Left lung (tissue), 10 donors: ENCODE results near the gene DDX3X. TPM values are rescaled to one million over a fixed set of nuclear protein-coding genes. Genes with fewer than 3 reads are reported as not detected.

Experiments
- ATAC-seq: fragments of 200-7000 bp; cut with Tn5 transposase; one replicate; pipeline ENCODE4 v1.9.1; 2020; ENCODE audit warnings: moderate library complexity
- DNase-seq, 4 donors: peaks; one replicate each; pipeline ENCODE4 v3.0.0-alpha.2; 2013 to 2020
- H3K27ac ChIP-seq, 2 donors: fragments of 200-600 bp; sonication (generic) in 1 of 2; one replicate each; pipeline versions ENCODE4 v1.5.0 to v1.8.0; 2020 to 2021
- H3K27me3 ChIP-seq, 2 donors: fragments of 200-600 bp; sonication (generic) in 1 of 2; one replicate each; pipeline versions ENCODE4 v1.5.0 to v1.8.0; 2020 to 2021
- H3K36me3 ChIP-seq, 2 donors: fragments of 200-600 bp; sonication (generic) in 1 of 2; one replicate each; pipeline versions ENCODE4 v1.5.0 to v1.8.0; 2020 to 2021
- H3K4me1 ChIP-seq, 2 donors: fragments of 200-600 bp; one replicate each; pipeline ENCODE4 v1.8.0; 2021
- H3K4me3 ChIP-seq, 2 donors: fragments of 200-600 bp; sonication (generic) in 1 of 2; one replicate each; pipeline versions ENCODE4 v1.5.0 to v1.8.0; 2020 to 2021; ENCODE audit warnings: mild to moderate bottlenecking in 1 of 2
- H3K9me3 ChIP-seq, 2 donors: fragments of 200-600 bp; sonication (generic) in 1 of 2; one replicate each; pipeline versions ENCODE4 v1.5.0 to v1.8.0; 2020 to 2021
- intact Hi-C, 2 donors: fragments of 100-400 bp; cut with DNase I; formaldehyde crosslinking; loops; one replicate each; pipeline versions ENCODE4 v1.11.2 to v1.14.2; 2022
- polyA plus RNA-seq, 6 donors: library from polyadenylated mRNA; unstranded; fragments of 120-200 nt; gene quantifications; one replicate each; pipeline ENCODE4 v1.2.1, GENCODE V29; 2013; ENCODE audit not compliant: insufficient read length in 6 of 6
- total RNA-seq, 2 donors: library from RNA; stranded (reverse); fragmentation: NEBNext Ultra II Directional; extraction: Animal tissue kit (Norgen Biotek cat#: 25700); gene quantifications; one replicate each; pipeline ENCODE4 v1.2.1, GENCODE V29; 2021
- TF ChIP-seq, protein P1 (sequence below), 2 donors: fragments of 200-600 bp; sonication (generic) in 1 of 2; IDR thresholded peaks; one replicate each; pipeline versions ENCODE4 v1.5.0 to v1.8.0; 2021; ENCODE audit warnings: antibody characterized with exemption in 2 of 2
- donor health status: DM: no; HTN: yes; CAD: no.
- donor health status: DM: no; HTN: no; CAD: no.

The DDX3X gene
- total and polyA plus RNA-seq, 8 donors = 239 to 360 (median 266) TPM

DNA sequence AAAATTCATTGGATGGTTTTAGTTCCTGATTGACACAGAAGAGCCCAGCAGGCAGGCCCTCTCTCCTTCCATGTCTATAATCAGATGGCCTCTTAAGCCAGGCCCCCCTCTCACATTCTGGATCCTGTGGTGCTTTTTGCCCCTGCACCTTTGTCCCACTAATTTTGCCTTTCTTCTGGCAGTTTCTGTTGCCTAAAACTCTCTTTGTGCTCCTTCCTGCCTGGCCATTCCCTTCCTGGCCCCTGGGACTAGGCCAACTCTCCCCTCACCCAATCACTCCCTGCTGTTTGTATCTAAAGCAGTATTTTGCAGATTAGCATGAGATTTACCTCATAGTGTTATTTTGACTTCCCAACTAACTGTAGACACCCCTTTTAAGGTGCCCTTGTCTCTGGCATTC lies 42.7 kb upstream of the DDX3X start:
- ATAC-seq (no peak), DNase-seq (no peak)
- no peaks in the 10 kb centered on the region for H3K9me3 ChIP-seq
- TF ChIP-seq, protein P1, sequence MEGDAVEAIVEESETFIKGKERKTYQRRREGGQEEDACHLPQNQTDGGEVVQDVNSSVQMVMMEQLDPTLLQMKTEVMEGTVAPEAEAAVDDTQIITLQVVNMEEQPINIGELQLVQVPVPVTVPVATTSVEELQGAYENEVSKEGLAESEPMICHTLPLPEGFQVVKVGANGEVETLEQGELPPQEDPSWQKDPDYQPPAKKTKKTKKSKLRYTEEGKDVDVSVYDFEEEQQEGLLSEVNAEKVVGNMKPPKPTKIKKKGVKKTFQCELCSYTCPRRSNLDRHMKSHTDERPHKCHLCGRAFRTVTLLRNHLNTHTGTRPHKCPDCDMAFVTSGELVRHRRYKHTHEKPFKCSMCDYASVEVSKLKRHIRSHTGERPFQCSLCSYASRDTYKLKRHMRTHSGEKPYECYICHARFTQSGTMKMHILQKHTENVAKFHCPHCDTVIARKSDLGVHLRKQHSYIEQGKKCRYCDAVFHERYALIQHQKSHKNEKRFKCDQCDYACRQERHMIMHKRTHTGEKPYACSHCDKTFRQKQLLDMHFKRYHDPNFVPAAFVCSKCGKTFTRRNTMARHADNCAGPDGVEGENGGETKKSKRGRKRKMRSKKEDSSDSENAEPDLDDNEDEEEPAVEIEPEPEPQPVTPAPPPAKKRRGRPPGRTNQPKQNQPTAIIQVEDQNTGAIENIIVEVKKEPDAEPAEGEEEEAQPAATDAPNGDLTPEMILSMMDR (IDR thresholded peaks at IDR 0.05) = no peak
- no peaks in the 10 kb centered on the region for H3K4me1 ChIP-seq
- H3K4me3 ChIP-seq = no peak overlapping the region
- intact Hi-C loops = no loop called here
- H3K27ac ChIP-seq = no peak overlapping the region
- H3K27me3 ChIP-seq = no peaks in the 10 kb centered on the region
- H3K36me3 ChIP-seq = no peaks in the 10 kb centered on the region

DNA sequence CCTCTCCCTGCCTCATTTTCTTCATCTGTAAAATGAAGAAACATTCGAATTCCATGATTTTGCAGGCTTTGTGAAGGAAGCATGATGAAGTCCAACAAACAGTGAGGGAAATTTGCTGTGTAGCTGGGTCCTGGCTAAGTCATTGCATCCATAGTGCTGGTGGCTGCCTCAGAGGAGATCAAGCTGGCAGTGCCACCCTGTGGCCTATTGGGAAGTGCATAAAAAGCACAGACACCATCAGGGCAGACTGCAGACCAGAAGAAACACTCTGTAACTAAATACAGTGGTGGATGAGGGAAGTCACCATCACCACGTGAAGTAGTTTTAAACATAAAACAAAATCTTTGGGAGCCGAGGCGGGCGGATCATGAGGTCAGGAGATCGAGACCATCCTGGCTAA lies 40.7 kb upstream of the DDX3X start:
- DNase-seq = no peak
- peak; percentile 49 for ATAC-seq
- no peaks in the 10 kb centered on the region for H3K36me3 ChIP-seq

DNA sequence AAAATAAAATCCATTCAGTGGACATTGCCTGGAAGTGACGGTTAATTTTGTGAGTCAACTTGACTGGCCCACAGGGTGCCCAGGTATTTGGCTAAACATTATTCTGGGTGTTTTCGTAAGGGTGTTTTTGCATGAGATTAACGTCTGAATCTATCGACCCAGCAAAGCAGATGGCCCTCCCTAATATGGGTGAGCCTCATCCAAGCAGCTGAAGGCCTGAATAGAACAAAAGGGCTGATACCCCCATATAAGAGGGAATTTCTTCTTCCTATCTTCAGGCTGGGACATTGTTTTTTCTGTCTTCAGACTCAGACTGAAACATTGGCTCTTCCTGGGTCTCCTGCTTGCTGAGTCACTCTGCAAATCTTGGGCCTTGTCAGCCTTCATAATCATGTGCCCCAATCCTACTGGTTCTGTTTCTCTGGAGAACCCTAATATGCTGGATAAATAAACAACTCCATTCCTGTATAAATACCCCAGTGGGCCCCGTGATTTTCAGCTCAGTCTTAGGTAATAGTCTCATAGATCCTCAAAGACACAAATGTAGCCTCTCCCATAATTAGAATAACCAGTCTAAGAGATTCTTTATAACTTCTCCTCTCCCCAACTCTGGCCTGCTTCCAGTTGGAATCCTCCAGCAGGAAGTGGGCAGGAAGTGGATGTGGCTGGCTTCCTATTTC lies 33.1 kb upstream of the DDX3X start:
- Histone ChIP-seq H3K36me3 (no peaks in the 10 kb centered on the region), H3K27ac (no peak overlapping the region), H3K27me3 (no peaks in the 10 kb centered on the region), H3K4me3 (no peak overlapping the region), H3K4me1 (peaks cover 0 to 20% of the 10 kb centered on the region in 2 donors), H3K9me3 (no peaks in the 10 kb centered on the region)
- ATAC-seq = peak; percentile 51
- intact Hi-C loops = no loop called here
- TF ChIP-seq, protein P1 (IDR thresholded peaks at IDR 0.05) = no peak
- DNase-seq = no peak

More for the DNA sequence above, 40.7 kb upstream of the DDX3X start:
- Histone ChIP-seq H3K27ac (no peak overlapping the region), H3K4me3 (no peak overlapping the region), H3K27me3 (no peaks in the 10 kb centered on the region), H3K9me3 (no peaks in the 10 kb centered on the region), H3K4me1 (no peaks in the 10 kb centered on the region)
- TF ChIP-seq, protein P1 (IDR thresholded peaks at IDR 0.05) = no peak
- intact Hi-C loops = no loop called here

DNA sequence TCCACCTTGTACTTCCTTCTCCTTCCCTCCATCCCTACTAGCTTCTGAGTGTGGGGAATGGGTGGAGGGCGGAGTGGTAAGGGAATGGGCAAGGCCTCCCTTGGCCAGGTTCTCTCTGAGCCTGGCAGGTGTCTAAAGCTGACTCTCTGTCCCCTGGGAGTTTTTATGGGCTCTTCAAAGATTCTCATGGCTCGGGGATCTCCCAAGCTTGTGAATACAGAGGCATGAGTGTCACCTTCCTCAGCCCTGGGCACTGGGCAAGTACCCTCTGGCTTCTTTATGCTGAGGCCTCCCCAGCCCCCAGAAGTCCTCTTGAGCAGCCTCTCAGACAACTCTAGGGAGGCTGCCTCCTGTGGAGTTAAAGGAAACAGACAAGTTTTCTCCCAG lies 32.5 kb upstream of the DDX3X start:
- H3K4me3 ChIP-seq = no peak overlapping the region
- no peaks in the 10 kb centered on the region for H3K27me3 ChIP-seq
- H3K9me3 ChIP-seq = no peaks in the 10 kb centered on the region
- H3K36me3 ChIP-seq = no peaks in the 10 kb centered on the region
- peaks cover 0 to 20% of the 10 kb centered on the region in 2 donors for H3K4me1 ChIP-seq
- H3K27ac ChIP-seq = no peak overlapping the region
- TF ChIP-seq, protein P1 (IDR thresholded peaks at IDR 0.05) = no peak
- DNase-seq (no peak), ATAC-seq (no peak)
- intact Hi-C loops = no loop called here

DNA sequence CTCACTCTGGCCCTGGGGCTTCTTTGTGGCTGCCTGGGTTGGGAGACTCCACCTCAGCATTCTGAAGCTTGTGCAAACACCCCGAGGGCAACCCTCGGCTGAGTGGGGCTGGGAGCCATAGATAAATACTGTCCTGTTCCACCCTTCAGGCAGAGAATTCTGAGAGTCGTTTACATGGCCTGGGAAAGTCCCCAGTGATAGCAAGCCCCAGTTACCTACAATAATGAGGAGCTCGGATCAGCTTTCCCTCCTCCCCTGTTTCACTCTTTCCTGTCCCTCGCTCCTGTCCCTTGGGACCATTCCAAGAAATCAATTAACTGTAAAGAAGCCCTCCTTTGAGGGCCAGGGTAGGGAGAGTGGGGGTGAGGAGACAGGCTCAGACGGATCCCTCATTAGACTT lies 31.6 kb upstream of the DDX3X start:
- H3K27me3 ChIP-seq = no peaks in the 10 kb centered on the region
- peaks cover 0 to 20% of the 10 kb centered on the region in 2 donors for H3K4me1 ChIP-seq
- intact Hi-C loops = no loop called here
- H3K9me3 ChIP-seq = no peaks in the 10 kb centered on the region
- TF ChIP-seq, protein P1 (IDR thresholded peaks at IDR 0.05) = no peak
- H3K27ac ChIP-seq = peak overlapping the region in 1 of 2 donors; percentile 8
- no peak overlapping the region for H3K4me3 ChIP-seq
- no peaks in the 10 kb centered on the region for H3K36me3 ChIP-seq
- no peak for DNase-seq
- ATAC-seq = no peak
